GM20431 (cell line): ENCODE results near the gene CALN1.
"Not testable (repeated sequence)": the region's sequence is repeated elsewhere in the genome, so short reads cannot be mapped to it uniquely, and the experiment has no call there.

ENCODE experiments used
- in situ Hi-C: fragments of 300-500 bp; cut with MseI, MboI; formaldehyde crosslinking; loops from one replicate; pipeline ENCODE4 v1.15.0; 2020; ENCODE audit warnings: low sequenced_read_pairs; ENCODE audit not compliant: unreplicated experiment

Gene CALN1

DNA sequence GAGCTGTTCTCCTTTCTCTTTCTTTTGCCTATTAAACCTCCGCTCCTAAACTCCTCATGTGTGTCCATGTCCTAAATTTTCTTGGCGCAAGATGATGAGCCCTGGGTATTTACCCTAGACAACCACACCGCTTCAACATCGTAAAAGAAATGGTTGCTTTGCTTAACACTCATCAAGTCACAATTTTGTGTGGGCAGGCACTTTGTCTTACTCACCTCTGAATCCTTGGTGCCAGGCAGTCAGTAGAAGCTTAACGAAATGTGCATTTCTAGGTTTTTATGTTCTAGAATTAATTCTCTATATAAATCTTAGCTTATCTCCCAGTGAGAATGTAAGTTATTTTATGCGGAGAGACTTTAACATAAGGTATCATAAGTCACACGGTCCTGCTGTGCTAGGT lies 478.7 kb downstream of the CALN1 start:
- in situ Hi-C loops = no loop called here

DNA sequence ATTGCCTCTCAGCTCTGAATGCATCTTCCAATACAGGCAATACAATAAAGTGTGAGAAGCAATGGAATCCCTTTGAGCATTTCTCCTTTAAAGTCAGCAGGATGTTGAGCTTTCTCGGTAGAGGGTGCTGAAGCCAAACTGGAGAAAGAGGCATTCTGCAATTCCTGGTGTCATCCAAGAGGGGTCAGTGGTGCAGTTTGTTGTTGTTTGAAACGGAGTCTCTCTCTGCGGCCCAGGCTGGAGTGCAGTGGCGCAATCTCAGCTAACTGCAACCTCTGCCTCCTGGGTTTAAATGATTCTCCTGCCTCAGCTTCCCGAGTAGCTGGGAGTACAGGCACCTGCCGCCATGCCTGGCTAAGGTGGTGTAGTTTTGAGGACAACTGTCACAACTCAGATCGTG lies 486.5 kb downstream of the CALN1 start:
- in situ Hi-C loops = no loop called here

DNA sequence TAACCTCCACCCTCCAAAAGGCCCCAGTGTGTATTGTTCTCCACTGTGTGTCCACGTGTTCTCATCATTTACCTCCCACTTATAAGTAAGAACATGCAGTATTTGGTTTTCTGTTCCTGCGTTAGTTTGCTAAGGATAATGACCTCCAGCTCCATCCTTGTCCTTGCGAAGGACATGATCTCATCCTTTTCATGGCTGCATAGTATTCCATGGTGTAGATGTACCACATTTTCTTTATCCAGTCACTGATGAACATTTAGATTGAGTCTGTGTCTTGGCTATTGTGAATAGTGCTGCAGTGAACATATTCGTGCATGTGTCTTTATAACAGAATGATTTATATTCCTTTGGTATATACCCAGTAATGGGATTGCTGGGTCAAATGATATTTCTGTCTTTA lies 497.9 kb downstream of the CALN1 start:
- in situ Hi-C loops = not testable (repeated sequence)

DNA sequence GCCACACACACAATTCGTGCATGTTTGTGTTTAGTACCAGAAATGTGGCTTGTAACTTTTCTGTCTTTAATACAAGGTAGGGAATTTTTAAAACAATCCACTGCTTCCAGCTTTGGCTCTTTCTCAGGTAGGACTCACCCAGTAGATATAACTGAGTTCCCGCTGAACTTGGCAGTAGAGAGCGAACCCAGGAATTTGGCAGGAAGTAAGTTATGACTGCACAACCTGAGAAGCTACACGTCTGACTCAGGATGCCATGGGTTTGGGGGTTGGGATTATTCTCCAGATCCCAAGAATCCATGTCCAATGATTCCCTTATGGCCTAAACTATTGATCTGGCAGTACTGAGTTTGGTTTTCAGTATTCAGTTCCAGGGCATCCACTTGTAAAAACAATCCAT lies 499.7 kb downstream of the CALN1 start:
- in situ Hi-C loops = no loop called here

DNA sequence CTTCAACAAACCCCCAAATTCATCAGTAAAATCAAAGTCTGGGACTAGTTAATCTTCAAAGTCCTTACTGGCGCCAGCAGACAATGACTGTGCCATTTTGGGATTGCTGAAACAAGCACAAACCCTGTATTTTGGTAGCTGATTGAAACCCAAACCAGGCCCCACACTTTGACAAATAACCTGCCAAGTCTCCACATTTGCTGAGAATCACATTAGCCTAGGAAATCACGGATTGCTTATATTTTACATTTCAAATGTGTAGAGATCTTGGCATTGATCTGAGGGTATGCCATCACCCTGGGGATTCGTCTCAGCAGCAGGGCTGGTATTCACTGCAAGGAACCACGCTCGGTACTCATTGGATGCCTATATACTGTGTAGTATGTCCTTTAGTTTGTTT lies 501.1 kb downstream of the CALN1 start:
- in situ Hi-C loops = no loop called here

DNA sequence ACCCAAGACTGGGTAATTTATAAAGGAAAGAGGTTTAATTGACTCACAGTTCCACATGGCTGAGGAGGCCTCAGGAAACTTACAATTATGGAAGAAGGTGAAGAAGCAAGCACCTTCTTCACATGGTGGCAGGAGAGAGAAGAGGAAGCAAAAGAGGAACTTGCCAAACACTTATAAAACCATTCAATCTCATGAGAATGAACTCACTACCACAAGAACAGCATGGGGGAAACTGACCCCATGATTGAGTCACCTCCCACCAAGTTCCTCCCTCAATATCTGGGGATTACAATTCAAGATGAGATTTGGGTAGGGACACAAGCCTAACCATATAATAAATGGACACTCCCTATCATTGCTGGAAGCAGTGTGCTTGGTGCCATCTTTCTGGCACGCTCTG lies 506.3 kb downstream of the CALN1 start:
- in situ Hi-C loops = no loop called here

DNA sequence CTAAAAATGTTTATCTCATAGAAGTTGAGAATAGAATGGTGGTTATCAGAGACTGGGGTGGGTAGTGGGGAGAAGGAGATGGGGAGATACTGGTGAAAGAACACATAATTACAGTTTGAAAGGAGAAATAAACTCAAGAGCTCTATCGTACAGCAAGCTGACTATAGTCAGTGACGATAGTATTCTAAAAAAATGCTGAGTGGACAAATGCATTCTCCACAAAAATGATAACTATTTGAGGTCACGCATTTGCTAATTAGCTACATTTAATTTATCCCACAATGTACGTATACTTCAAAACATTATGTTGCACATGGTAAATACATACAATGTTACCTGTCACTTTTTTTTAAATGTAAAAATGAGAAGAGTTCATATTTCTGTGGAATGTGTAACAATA lies 507.7 kb downstream of the CALN1 start:
- in situ Hi-C loops = no loop called here

DNA sequence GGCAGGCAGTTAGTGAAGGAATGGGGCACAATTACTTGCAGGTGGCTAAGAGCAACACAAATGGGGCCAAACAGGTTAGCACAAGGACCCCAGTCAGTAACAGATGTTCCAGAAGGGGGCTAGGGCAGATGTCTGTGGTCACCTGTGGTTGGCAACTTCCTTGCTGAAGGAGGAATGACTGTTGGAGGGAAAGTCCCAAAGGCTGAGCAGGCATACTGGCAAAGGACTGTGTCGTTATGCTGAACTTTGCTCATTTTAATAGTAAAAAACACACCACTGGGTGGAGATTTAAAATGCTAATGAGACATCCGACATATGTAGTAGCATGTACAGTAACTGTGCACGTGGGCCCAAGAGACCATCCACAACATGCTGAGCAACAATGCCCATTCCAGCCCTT lies 511.6 kb downstream of the CALN1 start:
- in situ Hi-C loops = no loop called here

DNA sequence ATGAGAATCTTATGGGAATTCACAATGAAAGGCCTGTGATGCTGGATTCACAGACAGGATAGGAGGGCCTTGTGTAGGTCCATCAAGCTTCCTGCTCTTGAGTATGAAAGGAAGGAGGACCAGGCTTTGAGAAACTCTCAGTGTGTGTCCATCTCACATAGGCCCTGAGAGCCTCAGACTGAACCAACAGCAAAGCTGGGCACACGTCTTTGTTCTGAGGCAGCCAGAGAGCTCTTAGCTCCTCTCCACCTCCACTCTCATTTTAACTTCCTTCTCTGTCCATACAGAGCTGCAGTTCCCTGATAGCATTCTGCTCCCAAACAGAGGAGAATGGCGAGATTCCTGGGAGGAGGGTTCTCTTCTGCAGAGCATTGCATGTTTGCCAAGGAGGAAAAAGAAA lies 515.6 kb downstream of the CALN1 start:
- in situ Hi-C loops = no loop called here

DNA sequence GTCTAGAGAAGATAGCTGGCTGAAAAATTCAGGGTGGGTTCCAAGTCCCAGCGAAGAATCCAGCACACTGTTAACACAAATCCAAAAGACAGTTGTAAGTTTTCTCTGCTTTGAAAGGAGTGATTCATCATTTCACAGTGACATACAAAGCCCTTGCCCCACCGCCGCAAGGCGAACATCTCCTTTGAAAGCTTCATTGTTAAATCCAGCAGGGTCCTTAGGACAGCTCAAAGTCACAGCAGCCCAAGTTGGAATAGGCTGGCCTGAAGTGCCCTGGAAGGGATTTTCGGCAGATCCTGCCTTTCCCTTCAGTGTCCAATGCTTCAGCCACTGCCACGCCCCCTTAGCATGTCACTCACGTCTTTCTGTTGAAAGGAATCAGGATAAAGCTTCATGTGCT lies 526.1 kb downstream of the CALN1 start:
- in situ Hi-C loops = no loop called here

DNA sequence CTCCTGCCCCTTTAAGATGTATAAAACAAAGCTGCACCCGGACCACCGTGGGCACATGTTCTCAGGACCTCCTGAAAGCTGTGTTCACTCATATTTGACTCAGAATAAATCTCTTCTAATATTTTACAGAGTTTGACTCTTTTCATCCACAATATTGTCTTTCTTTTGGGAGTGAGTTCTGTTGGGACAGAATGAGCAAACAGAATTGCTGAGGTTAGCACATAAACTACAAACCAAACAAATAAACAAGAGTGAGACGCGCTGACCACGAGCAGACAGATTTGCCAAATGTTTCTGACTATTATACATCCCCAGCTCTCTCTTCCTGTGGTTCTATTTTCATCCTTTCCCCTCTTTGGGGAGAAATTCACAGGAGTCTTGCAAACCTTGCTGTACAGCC lies 526.7 kb downstream of the CALN1 start:
- in situ Hi-C loops = no loop called here

DNA sequence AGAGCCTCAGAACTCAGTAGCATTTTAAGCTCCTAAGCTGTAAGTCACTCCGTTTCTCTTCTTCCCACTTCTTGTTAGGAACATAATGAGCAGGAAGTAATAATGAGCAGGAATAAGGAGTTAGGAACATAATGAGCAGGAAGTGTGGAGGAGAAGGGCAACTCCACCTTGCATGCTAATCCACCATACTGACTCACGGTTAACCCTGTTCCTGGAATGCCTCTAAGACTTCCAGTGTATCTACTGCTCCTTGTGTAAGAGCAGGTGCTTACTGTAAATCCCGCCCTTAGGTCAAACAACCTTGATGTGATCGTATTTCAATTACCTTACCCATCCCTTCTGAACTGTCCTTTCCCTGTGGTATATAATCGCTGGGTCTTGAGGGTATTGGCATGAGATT lies 528.7 kb downstream of the CALN1 start:
- in situ Hi-C loops = no loop called here

DNA sequence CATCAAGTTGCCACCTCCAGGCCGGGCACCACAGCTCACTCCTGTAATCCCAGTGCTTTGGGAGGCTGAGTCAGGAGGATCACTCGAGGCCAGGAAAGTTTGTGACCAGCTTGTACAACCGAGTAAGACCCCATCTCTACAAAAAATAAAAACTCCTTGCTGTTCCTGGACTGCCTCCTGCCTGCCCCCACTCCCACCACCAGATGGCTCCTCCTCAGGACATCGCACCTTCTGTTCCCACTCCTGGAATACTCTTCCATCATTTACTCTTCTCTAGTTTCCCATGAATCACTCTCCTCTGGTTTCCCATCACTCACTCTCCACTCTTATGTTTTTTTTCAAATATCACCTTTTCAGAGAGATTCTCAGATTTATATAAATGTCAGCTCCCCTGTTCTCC lies 540.7 kb downstream of the CALN1 start:
- in situ Hi-C loops = no loop called here

DNA sequence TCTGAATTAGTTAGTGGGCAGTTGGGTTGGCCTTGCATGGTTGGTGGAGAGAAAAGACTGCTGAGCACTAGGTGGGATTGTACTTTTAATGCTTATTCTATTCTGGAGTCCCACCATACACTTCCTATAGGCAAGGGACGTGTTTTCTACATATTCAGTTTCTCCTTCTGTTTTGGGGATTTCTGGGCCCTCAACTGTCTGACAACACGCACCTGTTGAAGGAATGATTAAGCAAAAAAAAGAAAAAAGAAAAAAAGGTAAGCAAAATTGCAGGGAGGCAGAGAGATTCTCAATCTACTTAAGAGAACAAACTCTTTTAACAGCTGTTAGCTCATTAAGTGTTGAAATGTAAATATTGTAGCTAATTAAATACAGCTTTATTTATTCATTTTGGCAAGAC lies 541.3 kb downstream of the CALN1 start:
- in situ Hi-C loops = no loop called here

DNA sequence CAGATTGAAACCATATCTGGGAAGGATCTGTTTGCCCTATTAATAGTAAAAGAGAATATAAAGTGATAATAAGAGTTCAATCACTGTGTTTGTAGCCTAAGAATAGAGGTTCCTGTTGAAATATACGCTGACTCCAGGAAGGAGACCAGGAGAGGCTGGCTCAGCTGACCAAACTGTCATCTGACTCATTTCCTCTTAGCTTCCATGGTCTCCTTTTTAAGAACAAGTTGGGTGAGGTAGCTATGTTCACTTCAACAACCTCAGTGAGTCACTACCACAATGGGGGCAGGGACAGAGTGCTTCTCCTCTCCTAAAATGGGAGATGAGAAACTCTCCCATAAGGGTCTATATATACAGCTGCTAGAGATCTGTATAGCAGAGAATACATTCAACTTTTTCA lies 543.3 kb downstream of the CALN1 start:
- in situ Hi-C loops = no loop called here

DNA sequence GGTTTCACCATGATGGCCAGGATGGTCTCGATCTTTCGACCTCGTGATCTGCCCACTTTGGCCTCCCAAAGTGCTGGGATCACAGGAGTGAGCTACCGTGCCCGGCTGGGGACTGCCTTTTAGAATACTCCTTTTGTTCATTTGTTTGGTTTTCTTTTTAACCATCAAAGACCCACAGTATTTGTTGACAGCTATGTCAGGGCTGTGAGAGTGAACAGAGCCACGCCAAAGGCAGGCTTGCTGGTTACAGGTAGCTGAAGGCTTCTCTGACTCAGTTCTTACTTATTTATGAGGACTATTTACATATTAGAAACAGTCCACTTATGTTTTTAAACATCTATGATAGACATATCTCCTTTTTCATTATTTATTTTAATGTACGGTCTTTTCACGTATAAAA lies 544.5 kb downstream of the CALN1 start:
- in situ Hi-C loops = no loop called here

DNA sequence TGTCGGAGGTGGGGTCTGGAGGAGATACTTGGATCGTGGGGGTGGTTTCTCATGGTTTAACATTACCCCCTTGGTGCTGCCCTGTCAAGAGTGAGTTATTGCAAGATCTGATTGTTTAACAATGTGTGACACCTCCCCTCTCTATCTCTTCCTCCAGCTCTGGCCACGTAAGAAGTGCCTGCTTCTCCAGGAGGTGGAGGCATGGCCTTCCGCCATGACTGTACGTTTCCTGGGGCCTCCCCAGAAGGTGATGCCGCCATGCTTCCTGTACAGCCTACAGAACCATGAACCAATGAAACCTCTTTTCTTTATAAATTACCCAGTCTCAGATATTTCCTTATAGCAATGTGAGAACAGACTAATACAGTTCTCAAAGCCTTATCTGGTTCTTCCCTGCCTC lies 547.0 kb downstream of the CALN1 start:
- in situ Hi-C loops = no loop called here

DNA sequence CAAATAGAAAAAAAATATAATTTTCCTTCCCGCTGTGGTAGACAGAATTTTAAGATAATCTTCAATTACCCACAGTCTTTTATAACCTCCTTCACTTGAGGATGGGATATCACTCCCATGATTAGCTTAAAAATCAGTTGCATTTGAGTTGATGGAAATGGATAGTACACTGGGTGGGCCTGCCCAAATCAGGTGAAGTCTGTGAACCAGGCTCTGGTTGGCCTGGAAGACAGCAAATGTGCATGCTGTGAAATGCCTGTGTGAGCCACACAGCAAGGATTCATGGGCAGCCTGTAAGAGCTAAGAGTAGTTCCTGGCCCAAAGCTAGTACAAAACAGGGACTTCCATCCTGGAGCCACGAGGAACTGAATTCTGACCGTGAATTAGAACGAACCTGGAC lies 548.0 kb downstream of the CALN1 start:
- in situ Hi-C loops = no loop called here

DNA sequence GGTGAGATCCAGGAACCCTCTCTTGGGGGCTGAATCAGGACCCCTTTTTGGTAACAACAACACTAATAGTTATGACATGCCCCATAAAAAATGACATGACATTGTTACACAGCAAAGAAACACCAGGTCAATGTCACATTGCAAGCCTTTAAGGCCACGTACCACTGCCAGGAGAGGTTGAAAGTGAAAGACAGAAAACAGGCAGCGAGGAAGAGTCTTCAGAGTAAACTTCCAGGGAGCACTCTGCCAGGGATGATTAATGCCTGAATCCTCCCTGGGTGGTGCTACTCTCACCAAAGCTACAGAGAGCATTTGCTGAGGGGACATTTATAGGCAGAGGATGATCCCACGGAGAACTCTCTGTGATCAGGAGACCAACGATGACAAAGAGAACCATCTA lies 551.6 kb downstream of the CALN1 start:
- in situ Hi-C loops = no loop called here

DNA sequence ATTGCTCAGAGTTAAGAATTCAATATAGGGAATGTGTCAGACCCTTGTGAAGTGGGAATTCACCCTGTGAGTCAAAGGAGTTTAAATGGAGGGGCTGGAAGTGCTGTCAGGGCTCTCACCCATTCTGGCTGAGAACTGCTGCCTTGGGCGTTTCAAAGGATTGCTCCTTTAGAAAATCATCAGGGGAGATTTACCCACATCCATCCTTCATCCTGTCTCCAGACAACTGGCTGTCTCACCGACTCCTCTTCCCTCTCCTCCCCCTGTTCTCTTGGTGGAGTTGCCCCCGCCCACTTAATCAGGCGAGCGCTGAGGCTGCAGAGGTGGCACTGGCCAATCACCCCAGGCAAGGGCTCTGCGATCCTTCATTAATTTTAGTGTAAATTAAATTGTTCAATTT lies 554.8 kb downstream of the CALN1 start:
- in situ Hi-C loops = no loop called here

DNA sequence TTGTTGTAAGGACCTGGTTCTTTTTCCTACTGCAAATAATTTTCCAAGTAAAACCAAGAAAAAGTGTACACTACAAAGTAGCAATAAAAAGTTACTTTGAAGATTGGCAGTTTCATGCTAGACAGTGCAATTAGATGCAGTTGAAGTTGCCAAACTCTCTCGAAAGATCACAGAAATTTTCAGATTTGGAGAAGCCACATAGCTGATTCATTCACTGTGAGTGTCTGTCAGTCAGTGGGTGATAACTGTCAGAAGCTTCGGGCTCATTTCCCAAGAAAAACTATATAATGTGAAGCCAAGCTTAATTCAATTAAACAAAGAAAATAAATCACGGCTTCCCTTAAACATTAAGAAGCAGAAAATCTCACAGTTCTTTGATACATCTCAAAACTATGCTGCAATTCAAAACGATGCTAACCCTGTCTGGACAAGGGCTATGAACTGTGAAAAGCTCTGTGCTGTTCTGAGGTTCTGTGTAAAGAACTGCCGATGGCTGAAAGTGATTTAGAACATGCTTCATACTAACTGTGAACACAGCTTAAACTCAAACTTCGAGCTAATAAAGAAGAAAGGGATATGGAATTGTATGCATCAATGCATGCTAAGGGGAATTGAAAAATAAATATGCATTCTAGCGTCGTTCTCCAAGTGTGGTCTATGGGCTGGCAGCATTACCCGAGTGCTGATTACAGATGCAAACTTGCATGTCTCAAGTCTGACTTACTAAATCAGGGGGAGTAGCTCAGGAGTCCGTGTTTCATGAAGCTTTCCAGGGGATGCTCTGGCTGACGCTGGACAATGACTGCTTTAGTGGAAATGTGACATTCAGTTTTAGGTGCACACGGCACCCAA lies 557.4 kb downstream of the CALN1 start:
- in situ Hi-C loops = no loop called here

DNA sequence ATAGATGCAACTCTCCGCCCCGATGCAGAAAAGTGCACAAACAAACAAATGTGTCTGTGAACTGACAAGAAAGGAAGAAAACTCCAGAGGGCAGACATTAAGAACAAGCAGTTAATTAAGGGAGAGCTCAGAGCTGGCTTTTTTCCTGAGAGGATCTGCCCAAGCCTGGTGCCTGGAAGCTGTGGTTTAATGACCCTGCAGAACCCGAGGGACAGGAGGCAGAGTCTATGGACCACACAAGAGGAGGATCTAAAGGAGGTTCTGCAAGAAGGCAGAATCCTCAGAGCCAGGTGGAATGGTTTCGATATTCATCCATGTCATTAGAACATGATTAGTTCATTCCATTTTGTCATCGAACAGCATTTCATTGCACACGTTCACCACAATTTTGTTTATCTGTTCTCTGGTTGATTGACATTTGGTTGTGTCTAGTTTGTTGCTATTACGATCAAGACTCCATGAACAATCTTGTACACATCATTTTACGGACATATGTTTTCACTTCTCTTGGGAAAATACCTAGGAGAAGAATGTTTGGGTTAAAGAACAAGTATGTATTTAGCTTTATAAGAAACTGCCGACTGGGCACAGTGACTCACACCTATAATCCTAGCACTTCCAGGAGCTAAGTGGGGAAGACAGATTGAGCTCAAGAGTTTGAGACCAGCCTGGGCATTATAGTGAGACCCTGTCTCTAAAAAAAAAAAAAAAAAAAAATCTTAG lies 560.2 kb downstream of the CALN1 start:
- in situ Hi-C loops = no loop called here
